SK-N-MC (cell line): ENCODE measurements around the gene WDR7.

Source experiments
- EZH2 ChIP-seq: fragments of 200-600 bp; sonication (generic); IDR thresholded peaks from one replicate; pipeline ENCODE4 v1.6.1; 2017; ENCODE audit warnings: antibody characterized with exemption
- POLR2AphosphoS5 ChIP-seq: IDR thresholded peaks from 2 replicates; pipeline ENCODE4 v1.6.1; 2012; ENCODE audit warnings: mild to moderate bottlenecking, low read depth, low read length, borderline replicate concordance

DNA sequence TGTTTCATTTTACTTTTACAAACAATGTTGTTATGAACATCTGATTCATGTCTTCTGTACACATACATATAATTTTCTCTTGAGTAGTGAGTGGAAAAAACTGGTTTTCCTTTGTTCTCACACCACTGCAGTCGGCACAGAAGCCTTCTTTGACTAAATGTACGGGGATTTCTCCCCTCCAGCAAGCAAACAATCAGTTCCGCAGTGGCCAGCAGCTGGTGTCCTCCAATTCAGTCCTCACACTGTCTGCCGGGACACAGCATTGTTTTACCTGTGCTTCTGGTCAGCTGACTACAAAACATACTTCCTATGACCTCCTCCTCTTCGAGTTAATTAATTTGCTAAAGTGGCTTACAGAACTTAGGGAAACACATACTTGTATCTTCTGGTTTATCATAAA, 202.8 kb downstream of the WDR7 start:
- TF ChIP-seq POLR2AphosphoS5: no peak
- no peak for TF ChIP-seq EZH2
